Body of pancreas (tissue), 4 donors: Measurements from ENCODE around the gene CDK18. TPM values are rescaled to one million over a fixed set of nuclear protein-coding genes. Genes with fewer than 3 reads are reported as not detected.
A peak's percentile ranks its signal among the peaks of the same experiment; 100 is the strongest.

Experiments
- ATAC-seq: fragments of 150-250 bp; one replicate; pipeline ENCODE4 v1.9.1; 2016
- DNase-seq, 4 donors: peaks; one replicate each; pipeline ENCODE4 v3.0.0-alpha.2; 2019
- H3K27ac ChIP-seq, 4 donors: fragments of 200-600 bp; sonication (generic); 1 replicate in 3 of 4; 2 replicates in 1 of 4; pipeline versions ENCODE4 v1.5.1 to v1.6.1; 2016 to 2019; ENCODE audit warnings: mild to moderate bottlenecking in 1 of 4, mixed read lengths in 1 of 4, moderate library complexity in 1 of 4
- H3K27me3 ChIP-seq, 2 donors: fragments of 200-600 bp; sonication (generic); one replicate each; pipeline ENCODE4 v1.6.0; 2016; ENCODE audit warnings: mild to moderate bottlenecking in 1 of 2
- H3K36me3 ChIP-seq, 2 donors: fragments of 200-600 bp; sonication (generic); replicated peaks in 1 of 2; 2 replicates each; pipeline ENCODE4 v1.5.1; 2016; ENCODE audit warnings: low read depth in 2 of 2; ENCODE audit not compliant: insufficient read depth in 1 of 2
- H3K4me1 ChIP-seq: fragments of 200-600 bp; sonication (generic); one replicate; pipeline ENCODE4 v1.6.0; 2016
- H3K4me3 ChIP-seq, 2 donors: fragments of 200-600 bp; sonication (generic); 1 replicate in 1 of 2; 2 replicates in 1 of 2; pipeline ENCODE4 v1.5.1; 2016 to 2019
- H3K9me3 ChIP-seq, 3 donors: fragments of 200-600 bp; sonication (generic); 1 replicate in 2 of 3; 2 replicates in 1 of 3; pipeline ENCODE4 v1.5.1; 2016
- CTCF ChIP-seq, 7 experiments: fragments of 450-650 bp in 4 of 7; fragments of 200-600 bp in 3 of 7; sonication (generic) in 3 of 7; IDR thresholded peaks; one replicate each; pipeline ENCODE4 v1.5.1; 2016 to 2019; ENCODE audit warnings: antibody characterized with exemption in 7 of 7
- POLR2A ChIP-seq, 3 donors: fragments of 450-650 bp; IDR thresholded peaks; one replicate each; pipeline ENCODE4 v1.6.1; 2016; ENCODE audit warnings: antibody characterized with exemption in 3 of 3, mild to moderate bottlenecking in 2 of 3
- WGBS, 2 donors: methylation state at CpG; one replicate each; pipeline ENCODE4 v1.1.5; 2017; 5-methylcytosine and 5-hydroxymethylcytosine counted together
- intact Hi-C: fragments of 100-400 bp; cut with DNase I; formaldehyde crosslinking; loops from one replicate; pipeline ENCODE4 v1.15.1; 2023
- total RNA-seq, 2 donors: library from RNA; depleted of rRNA; stranded (reverse); fragments of >200 nt; gene quantifications; one replicate each; pipeline ENCODE4 v1.1.0, GENCODE V29; 2016

CDK18 gene
- total RNA-seq, 2 donors from 2014 or later = 28.0 to 28.7 TPM

DNA sequence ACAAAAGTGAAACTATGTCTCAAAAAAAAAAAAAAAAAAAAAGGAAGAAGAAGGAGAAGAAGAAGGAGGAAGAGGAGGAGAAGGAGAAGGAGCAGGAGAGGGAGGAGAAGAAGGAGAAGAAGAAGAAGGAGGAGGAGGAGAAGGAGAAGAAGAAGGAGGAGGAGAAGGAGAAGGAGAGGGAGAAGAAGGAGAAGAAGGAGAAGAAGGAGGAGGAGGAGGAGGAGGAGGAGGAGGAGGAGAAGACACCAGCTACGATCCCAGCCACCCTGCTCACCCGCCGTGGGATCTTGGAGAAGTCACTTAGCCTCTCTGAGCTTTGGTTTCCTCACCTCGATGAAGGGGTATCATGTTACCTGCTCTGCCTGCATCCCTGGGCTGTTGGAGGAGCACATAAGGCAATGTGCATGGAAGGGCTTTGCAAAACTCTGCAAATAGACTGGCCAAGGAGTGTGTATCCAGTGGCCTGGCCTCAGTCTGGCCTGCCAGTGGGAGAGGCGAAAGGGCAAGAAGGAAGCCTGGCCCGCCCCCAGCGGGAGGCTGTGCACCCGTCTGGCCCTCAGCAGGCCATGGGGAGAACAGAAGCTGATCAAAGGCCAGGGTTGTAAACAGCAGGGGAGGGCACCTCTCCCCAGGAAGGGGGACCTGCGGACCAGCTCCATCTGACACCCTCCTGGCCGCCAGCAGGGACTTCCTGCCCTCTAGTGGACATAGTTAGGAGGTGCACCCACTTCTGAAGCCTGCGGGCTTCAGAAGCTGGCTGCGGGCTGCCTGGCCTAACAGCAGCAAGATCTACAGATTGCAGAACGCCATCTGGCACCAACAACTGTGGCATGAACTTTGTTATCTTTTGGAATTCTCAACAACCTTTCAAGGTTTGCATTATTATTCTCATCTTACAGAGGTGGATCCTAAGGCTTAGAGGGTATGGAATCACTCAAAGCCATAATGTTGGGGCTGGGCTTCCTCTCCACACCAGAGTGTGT lies 19.2 kb upstream of the CDK18 start:
- peak; percentile 76 to 79 (median 76) for DNase-seq
- H3K27me3 ChIP-seq = no peaks in the 10 kb centered on the region
- H3K27ac ChIP-seq = no peak overlapping the region
- H3K4me3 ChIP-seq = no peak overlapping the region
- peaks cover 7% of the 10 kb centered on the region for H3K4me1 ChIP-seq
- intact Hi-C loops = loop anchor here (10.0 kb wide), 1 partner anchor 140 kb away; no protein-coding TSS in a partner anchor
- TF ChIP-seq POLR2A (IDR thresholded peaks at IDR 0.05) = no peak
- TF ChIP-seq CTCF (IDR thresholded peaks at IDR 0.05) = peak; percentile 89 to 98 (median 92)
- H3K9me3 ChIP-seq = no peaks in the 10 kb centered on the region
- H3K36me3 ChIP-seq = no peaks in the 10 kb centered on the region
- ATAC-seq = peak; percentile 81
- WGBS, 2 donors = 33 to 38% methylated on average over 10 to 13 of the region's 13 CpGs

- H3K4me1 ChIP-seq = peaks cover 7% of the 10 kb centered on the region
- no peak overlapping the region for H3K27ac ChIP-seq
- H3K4me3 ChIP-seq = no peak overlapping the region
- no peaks in the 10 kb centered on the region for H3K36me3 ChIP-seq
- ATAC-seq = no peak
- 84 to 91% methylated on average over 6 of the region's 6 CpGs for WGBS, 2 donors
- intact Hi-C loops = loop anchor here (10.0 kb wide), 1 partner anchor 141 kb away; no protein-coding TSS in a partner anchor
- no peak for TF ChIP-seq POLR2A (IDR thresholded peaks at IDR 0.05)
- TF ChIP-seq CTCF (IDR thresholded peaks at IDR 0.05) = no peak
- no peak for DNase-seq
- H3K27me3 ChIP-seq = no peaks in the 10 kb centered on the region
- no peaks in the 10 kb centered on the region for H3K9me3 ChIP-seq
Observed at GRCh38 chr1:205486258-205486657, 18.2 kb upstream of the CDK18 start.

- peak; percentile 60 to 70 (median 65) for DNase-seq
- no peak overlapping the region for H3K27ac ChIP-seq
- TF ChIP-seq CTCF (IDR thresholded peaks at IDR 0.05) (peak; percentile 68 to 85 (median 74)), POLR2A (IDR thresholded peaks at IDR 0.05) (no peak)
- H3K9me3 ChIP-seq = no peaks in the 10 kb centered on the region
- 28 to 32% methylated on average over 9 of the region's 9 CpGs for WGBS, 2 donors
- H3K36me3 ChIP-seq = no peaks in the 10 kb centered on the region
- H3K27me3 ChIP-seq = no peaks in the 10 kb centered on the region
- H3K4me3 ChIP-seq = no peak overlapping the region
- peak; percentile 68 for ATAC-seq
- peaks cover 23% of the 10 kb centered on the region for H3K4me1 ChIP-seq
- intact Hi-C loops = loop anchor here (10.0 kb wide), 1 partner anchor 143 kb away; no protein-coding TSS in a partner anchor
Observed at GRCh38 chr1:205488074-205488723, 16.3 kb upstream of the CDK18 start.

DNA sequence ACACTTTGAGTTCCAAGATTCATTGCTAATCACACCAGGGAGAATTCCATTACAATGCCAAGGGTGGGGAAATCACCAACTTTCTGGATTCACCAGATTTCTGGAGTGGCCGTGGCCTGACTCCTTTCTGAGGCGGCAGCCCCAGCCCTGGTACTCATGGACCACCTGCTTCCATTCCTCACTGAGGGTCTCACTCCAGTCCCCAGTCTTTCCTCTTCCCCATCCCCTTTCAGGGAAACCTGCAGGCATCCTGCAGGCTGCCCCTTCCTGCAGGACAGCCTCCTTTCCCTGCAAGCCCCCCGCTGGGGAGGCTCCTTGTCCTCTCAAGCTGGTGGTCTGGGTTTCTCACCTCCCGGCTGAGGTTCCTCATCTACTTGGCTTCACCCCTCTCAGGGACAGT lies 12.7 kb upstream of the CDK18 start:
- no peak for DNase-seq
- H3K4me1 ChIP-seq = peaks cover 30% of the 10 kb centered on the region
- intact Hi-C loops = loop anchor here (5.0 kb wide), 1 partner anchor 36 kb away; no protein-coding TSS in a partner anchor
- H3K9me3 ChIP-seq = no peaks in the 10 kb centered on the region
- ATAC-seq = no peak
- no peaks in the 10 kb centered on the region for H3K27me3 ChIP-seq
- H3K36me3 ChIP-seq = no peaks in the 10 kb centered on the region
- H3K4me3 ChIP-seq = no peak overlapping the region
- TF ChIP-seq CTCF (IDR thresholded peaks at IDR 0.05) (no peak), POLR2A (IDR thresholded peaks at IDR 0.05) (no peak)
- 56 to 78% methylated on average over 3 to 4 of the region's 4 CpGs for WGBS, 2 donors
- peak overlapping the region in 2 of 4 donors; percentile 14 to 51 for H3K27ac ChIP-seq
